SK-N-SH treated with all-trans-retinoic acid at 6 μM for 48 hours (cell line): ENCODE measurements around the gene ULK4.

ENCODE experiments used
- ATAC-seq: fragments of 200-7000 bp; cut with Tn5 transposase; 3 replicates; pipeline ENCODE4 v1.9.1; 2020; ENCODE audit warnings: mild to moderate bottlenecking, moderate library complexity
- BACH2 ChIP-seq: fragments of 250-450 bp; sonication (Bioruptor Pico); IDR thresholded peaks from 2 replicates; pipeline ENCODE4 v1.9.0; 2021; ENCODE audit warnings: mild to moderate bottlenecking, borderline replicate concordance
- CREB5 ChIP-seq: fragments of 250-450 bp; sonication (Bioruptor Pico); IDR thresholded peaks from 2 replicates; pipeline ENCODE4 v1.5.1; 2020; ENCODE audit warnings: low read depth, mild to moderate bottlenecking, moderate library complexity
- CSDC2 ChIP-seq: fragments of 250-450 bp; sonication (Bioruptor Pico); IDR thresholded peaks from 2 replicates; pipeline ENCODE4 v1.5.0; 2020; ENCODE audit warnings: mild to moderate bottlenecking, moderate library complexity
- ESRRG ChIP-seq: fragments of 250-450 bp; sonication (Bioruptor Pico); IDR thresholded peaks from 2 replicates; pipeline ENCODE4 v1.6.1; 2021; ENCODE audit warnings: mild to moderate bottlenecking
- GLIS3 ChIP-seq: fragments of 250-450 bp; sonication (Bioruptor Pico); IDR thresholded peaks from 2 replicates; pipeline ENCODE4 v1.5.0; 2020; ENCODE audit warnings: mild to moderate bottlenecking, moderate library complexity
- ISL1 ChIP-seq: fragments of 250-450 bp; sonication (Bioruptor Pico); IDR thresholded peaks from 2 replicates; pipeline ENCODE4 v2.1.2; 2022; ENCODE audit warnings: mild to moderate bottlenecking, moderate library complexity
- OSR1 ChIP-seq: fragments of 250-450 bp; sonication (Bioruptor Pico); IDR thresholded peaks from 2 replicates; pipeline ENCODE4 v1.8.0; 2022; ENCODE audit warnings: moderate library complexity, mild to moderate bottlenecking, inconsistent platforms
- PATZ1 ChIP-seq: fragments of 250-450 bp; sonication (Bioruptor Pico); IDR thresholded peaks from 2 replicates; pipeline ENCODE4 v1.8.0; 2020; ENCODE audit warnings: mild to moderate bottlenecking, moderate library complexity, borderline replicate concordance
- PPARA ChIP-seq: fragments of 250-450 bp; sonication (Bioruptor Pico); IDR thresholded peaks from 2 replicates; pipeline ENCODE4 v1.5.0; 2020; ENCODE audit warnings: mild to moderate bottlenecking, borderline replicate concordance
- RARB ChIP-seq: fragments of 250-450 bp; sonication (Bioruptor Pico); IDR thresholded peaks from 2 replicates; pipeline ENCODE4 v1.8.0; 2021; ENCODE audit warnings: mild to moderate bottlenecking, moderate library complexity
- SNAI2 ChIP-seq: fragments of 250-450 bp; sonication (Bioruptor Pico); IDR thresholded peaks from 2 replicates; pipeline ENCODE4 v1.5.0; 2020; ENCODE audit warnings: mild to moderate bottlenecking, moderate library complexity
- TOX ChIP-seq: fragments of 250-450 bp; sonication (Bioruptor Pico); IDR thresholded peaks from 2 replicates; pipeline ENCODE4 v1.8.0; 2021; ENCODE audit warnings: mild to moderate bottlenecking, moderate library complexity, borderline replicate concordance
- ZC3H10 ChIP-seq: fragments of 250-450 bp; sonication (Bioruptor Pico); IDR thresholded peaks from 2 replicates; pipeline ENCODE4 v1.5.1; 2021; ENCODE audit warnings: mild to moderate bottlenecking, moderate library complexity
- ZFP3 ChIP-seq: fragments of 250-450 bp; sonication (Bioruptor Pico); IDR thresholded peaks from 2 replicates; pipeline ENCODE4 v1.5.0; 2020; ENCODE audit warnings: mild to moderate bottlenecking, moderate library complexity
- ZFP30 ChIP-seq: fragments of 450-650 bp; formaldehyde crosslinking; IDR thresholded peaks from 2 replicates; pipeline ENCODE4 v1.5.0; 2022; ENCODE audit warnings: mild to moderate bottlenecking, moderate library complexity
- ZNF565 ChIP-seq: fragments of 450-650 bp; formaldehyde crosslinking; conservative IDR thresholded peaks from 2 replicates; pipeline ENCODE4 v1.5.0; 2020; ENCODE audit warnings: low read depth, mild to moderate bottlenecking, moderate library complexity
- ZNF70 ChIP-seq: fragments of 450-650 bp; formaldehyde crosslinking; IDR thresholded peaks from 2 replicates; pipeline ENCODE4 v1.5.0; 2020; ENCODE audit warnings: mild to moderate bottlenecking, moderate library complexity
- ZNF8 ChIP-seq: fragments of 450-650 bp; formaldehyde crosslinking; IDR thresholded peaks from 2 replicates; pipeline ENCODE4 v1.5.0; 2020; ENCODE audit warnings: mild to moderate bottlenecking, moderate library complexity
- TF ChIP-seq, protein P1 (sequence below): fragments of 250-450 bp; sonication (Bioruptor Pico); IDR thresholded peaks from 2 replicates; pipeline ENCODE4 v1.5.1; 2021; ENCODE audit warnings: mild to moderate bottlenecking, moderate library complexity
- TF ChIP-seq, protein P2 (sequence below): fragments of 250-450 bp; sonication (Bioruptor Pico); IDR thresholded peaks from 2 replicates; pipeline ENCODE4 v1.5.0; 2020; ENCODE audit warnings: mild to moderate bottlenecking, moderate library complexity
- TF ChIP-seq, protein P3 (sequence below): fragments of 250-450 bp; sonication (Bioruptor Pico); IDR thresholded peaks from 2 replicates; pipeline ENCODE4 v1.8.0; 2021; ENCODE audit warnings: low read depth, mild to moderate bottlenecking, moderate library complexity, borderline replicate concordance

Gene ULK4

DNA sequence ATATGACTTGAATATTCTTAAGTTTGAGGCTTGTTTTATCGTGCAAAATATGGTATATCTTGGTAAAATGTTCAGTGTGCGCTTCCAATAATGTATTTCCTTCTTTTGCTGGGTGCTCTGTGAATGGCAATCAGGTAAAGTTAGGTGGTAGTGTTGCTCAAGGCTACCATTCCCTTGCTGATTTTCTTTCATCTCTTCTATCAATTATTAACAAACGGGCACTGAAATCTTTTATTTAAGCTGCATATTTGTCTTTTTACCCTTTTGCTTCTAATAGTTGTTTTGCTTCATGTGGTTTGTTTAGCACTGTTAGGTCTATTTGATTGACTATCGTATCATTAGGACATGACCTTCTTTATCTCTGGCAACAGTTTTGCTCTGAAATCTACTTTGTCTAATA lies 520.3 kb downstream of the ULK4 start:
- ATAC-seq: no peak
- TF ChIP-seq ISL1 (CRISPR knock-in tag) (no peak), GLIS3 (CRISPR knock-in tag) (no peak)

- TF ChIP-seq OSR1 (no peak), ESRRG (CRISPR knock-in tag) (no peak), ZFP30 (CRISPR knock-in tag) (no peak), PATZ1 (CRISPR knock-in tag) (no peak)
- TF ChIP-seq, protein P1, sequence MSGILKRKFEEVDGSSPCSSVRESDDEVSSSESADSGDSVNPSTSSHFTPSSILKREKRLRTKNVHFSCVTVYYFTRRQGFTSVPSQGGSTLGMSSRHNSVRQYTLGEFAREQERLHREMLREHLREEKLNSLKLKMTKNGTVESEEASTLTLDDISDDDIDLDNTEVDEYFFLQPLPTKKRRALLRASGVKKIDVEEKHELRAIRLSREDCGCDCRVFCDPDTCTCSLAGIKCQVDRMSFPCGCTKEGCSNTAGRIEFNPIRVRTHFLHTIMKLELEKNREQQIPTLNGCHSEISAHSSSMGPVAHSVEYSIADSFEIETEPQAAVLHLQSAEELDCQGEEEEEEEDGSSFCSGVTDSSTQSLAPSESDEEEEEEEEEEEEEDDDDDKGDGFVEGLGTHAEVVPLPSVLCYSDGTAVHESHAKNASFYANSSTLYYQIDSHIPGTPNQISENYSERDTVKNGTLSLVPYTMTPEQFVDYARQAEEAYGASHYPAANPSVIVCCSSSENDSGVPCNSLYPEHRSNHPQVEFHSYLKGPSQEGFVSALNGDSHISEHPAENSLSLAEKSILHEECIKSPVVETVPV: no peak
- ATAC-seq: no peak
These were observed 520.8 kb downstream of the ULK4 start for GRCh38 chr3:41441139-41441538.

DNA sequence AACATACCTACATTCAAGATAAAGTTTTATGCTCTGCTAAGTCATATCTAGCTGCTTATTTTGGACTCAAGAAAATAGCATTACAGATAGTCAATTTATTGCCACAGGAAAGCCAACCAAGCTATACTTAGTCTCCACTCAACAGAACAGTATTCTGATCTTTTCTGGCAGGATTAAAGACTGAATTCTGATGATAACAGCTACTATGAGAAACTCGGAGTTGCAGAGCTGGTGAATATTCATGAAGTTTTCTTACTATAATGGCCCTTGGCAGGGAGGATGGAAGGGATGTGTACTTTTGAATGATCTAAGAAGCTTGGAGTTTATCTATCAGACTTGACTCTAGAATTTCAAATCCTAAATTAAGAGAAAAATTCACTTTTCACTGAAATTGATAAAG lies 524.9 kb downstream of the ULK4 start:
- TF ChIP-seq PATZ1 (CRISPR knock-in tag) (no peak), RARB (CRISPR knock-in tag) (no peak), CSDC2 (CRISPR knock-in tag) (no peak), BACH2 (CRISPR knock-in tag) (no peak), ZNF70 (CRISPR knock-in tag) (no peak), ZNF565 (no peak), CREB5 (CRISPR knock-in tag) (no peak), PPARA (CRISPR knock-in tag) (no peak)
- TF ChIP-seq, protein P2, sequence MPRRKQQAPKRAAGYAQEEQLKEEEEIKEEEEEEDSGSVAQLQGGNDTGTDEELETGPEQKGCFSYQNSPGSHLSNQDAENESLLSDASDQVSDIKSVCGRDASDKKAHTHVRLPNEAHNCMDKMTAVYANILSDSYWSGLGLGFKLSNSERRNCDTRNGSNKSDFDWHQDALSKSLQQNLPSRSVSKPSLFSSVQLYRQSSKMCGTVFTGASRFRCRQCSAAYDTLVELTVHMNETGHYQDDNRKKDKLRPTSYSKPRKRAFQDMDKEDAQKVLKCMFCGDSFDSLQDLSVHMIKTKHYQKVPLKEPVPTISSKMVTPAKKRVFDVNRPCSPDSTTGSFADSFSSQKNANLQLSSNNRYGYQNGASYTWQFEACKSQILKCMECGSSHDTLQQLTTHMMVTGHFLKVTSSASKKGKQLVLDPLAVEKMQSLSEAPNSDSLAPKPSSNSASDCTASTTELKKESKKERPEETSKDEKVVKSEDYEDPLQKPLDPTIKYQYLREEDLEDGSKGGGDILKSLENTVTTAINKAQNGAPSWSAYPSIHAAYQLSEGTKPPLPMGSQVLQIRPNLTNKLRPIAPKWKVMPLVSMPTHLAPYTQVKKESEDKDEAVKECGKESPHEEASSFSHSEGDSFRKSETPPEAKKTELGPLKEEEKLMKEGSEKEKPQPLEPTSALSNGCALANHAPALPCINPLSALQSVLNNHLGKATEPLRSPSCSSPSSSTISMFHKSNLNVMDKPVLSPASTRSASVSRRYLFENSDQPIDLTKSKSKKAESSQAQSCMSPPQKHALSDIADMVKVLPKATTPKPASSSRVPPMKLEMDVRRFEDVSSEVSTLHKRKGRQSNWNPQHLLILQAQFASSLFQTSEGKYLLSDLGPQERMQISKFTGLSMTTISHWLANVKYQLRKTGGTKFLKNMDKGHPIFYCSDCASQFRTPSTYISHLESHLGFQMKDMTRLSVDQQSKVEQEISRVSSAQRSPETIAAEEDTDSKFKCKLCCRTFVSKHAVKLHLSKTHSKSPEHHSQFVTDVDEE (CRISPR knock-in tag): no peak
- TF ChIP-seq, protein P3, sequence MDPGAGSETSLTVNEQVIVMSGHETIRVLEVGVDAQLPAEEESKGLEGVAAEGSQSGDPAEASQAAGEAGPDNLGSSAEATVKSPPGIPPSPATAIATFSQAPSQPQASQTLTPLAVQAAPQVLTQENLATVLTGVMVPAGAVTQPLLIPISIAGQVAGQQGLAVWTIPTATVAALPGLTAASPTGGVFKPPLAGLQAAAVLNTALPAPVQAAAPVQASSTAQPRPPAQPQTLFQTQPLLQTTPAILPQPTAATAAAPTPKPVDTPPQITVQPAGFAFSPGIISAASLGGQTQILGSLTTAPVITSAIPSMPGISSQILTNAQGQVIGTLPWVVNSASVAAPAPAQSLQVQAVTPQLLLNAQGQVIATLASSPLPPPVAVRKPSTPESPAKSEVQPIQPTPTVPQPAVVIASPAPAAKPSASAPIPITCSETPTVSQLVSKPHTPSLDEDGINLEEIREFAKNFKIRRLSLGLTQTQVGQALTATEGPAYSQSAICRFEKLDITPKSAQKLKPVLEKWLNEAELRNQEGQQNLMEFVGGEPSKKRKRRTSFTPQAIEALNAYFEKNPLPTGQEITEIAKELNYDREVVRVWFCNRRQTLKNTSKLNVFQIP (CRISPR knock-in tag): no peak
- ATAC-seq: no peak

DNA sequence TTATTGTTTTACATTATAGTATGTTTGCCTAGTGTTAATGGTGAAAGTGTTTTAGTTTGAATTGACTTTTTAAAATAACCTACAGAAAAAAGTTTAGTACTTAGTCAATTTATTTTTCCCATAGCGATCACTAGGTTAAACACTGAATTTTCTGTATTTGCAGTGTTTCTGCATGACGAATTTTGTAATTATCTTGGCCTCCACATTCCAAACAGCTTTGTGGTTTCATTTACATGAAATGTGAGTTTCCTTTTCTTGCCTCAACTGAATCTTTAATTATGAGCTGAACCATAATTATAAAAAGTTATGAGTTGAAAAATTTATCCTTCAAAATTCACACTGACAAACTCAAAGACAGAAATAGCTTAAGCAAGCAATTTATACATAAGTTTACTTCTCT lies 527.1 kb downstream of the ULK4 start:
- TF ChIP-seq, protein P3 (CRISPR knock-in tag): no peak
- TF ChIP-seq BACH2 (CRISPR knock-in tag) (no peak), TOX (no peak), ISL1 (CRISPR knock-in tag) (no peak), SNAI2 (CRISPR knock-in tag) (no peak), ZFP3 (no peak), ZNF565 (no peak), ZNF8 (no peak), ZC3H10 (CRISPR knock-in tag) (no peak), RARB (CRISPR knock-in tag) (no peak), CSDC2 (CRISPR knock-in tag) (no peak), ZNF70 (CRISPR knock-in tag) (no peak), PPARA (CRISPR knock-in tag) (no peak), CREB5 (CRISPR knock-in tag) (no peak), OSR1 (no peak)
- TF ChIP-seq, all 23 proteins: peak for 0
- ATAC-seq: no peak
